GM12878 (cell line): Measurements from ENCODE around the gene MYO1E. TPM values are rescaled to one million over a fixed set of nuclear protein-coding genes. Genes with fewer than 3 reads are reported as not detected.

Source experiments
- ATAC-seq: fragments of 200-7000 bp; cut with Tn5 transposase; 3 replicates; pipeline ENCODE4 v1.9.1; 2020; ENCODE audit warnings: mild to moderate bottlenecking, moderate library complexity
- BruUV-seq: library from RNA; stranded (reverse); fragments of 400-500 nt; replicated peaks from 2 replicates; lab custom pipeline; 2021; lab: Mats Ljungman, UMichigan
- CTCF ChIA-PET: fragments of 300-600 bp; sonication (Branson Sonifier 250); formaldehyde crosslinking; extraction: SDS; loops from one replicate; lab custom pipeline; 2021; ENCODE audit warnings: inconsistent platforms; lab: Yijun Ruan, JAX
- POLR2A ChIA-PET: fragments of 350-600 bp; formaldehyde crosslinking; extraction: SDS; loops from one replicate; lab custom pipeline; 2021; ENCODE audit warnings: inconsistent platforms; lab: Charles Lee
- RAD21 ChIA-PET: fragments of 300-600 bp; sonication (Branson Sonifier 250); formaldehyde crosslinking; loops from one replicate; lab custom pipeline; 2023; ENCODE audit warnings: antibody characterized with exemption; ENCODE audit not compliant: unreplicated experiment; lab: Charles Lee
- SMC1A ChIA-PET: fragments of 300-600 bp; sonication (Branson Sonifier 250); formaldehyde crosslinking; loops from one replicate; lab custom pipeline; 2023; ENCODE audit not compliant: unreplicated experiment, uncharacterized antibody; lab: Charles Lee
- DNase-seq: peaks from one replicate; pipeline ENCODE4 v3.0.0-alpha.2; 2011; ENCODE audit warnings: low read depth, low spot score
- FAIRE-seq: peaks from 3 replicates; lab custom pipeline; 2011; peaks lifted over from hg19 to GRCh38; lab: Jason Lieb, UNC
- H2AFZ ChIP-seq: 2 replicates; pipeline ENCODE4 v1.6.0; 2011; ENCODE audit warnings: low read depth, low read length, control low read depth; ENCODE audit not compliant: control insufficient read depth
- H3K27ac ChIP-seq: 2 replicates; pipeline ENCODE4 v1.5.1; 2011; ENCODE audit warnings: control low read depth; ENCODE audit not compliant: control insufficient read depth, insufficient read depth
- H3K27me3 ChIP-seq, 2 experiments: replicated peaks in 1 of 2; 2 replicates each; pipeline versions ENCODE4 v1.6.0 to v1.6.1; 2011; ENCODE audit warnings: low read length in 1 of 2; ENCODE audit not compliant: control insufficient read depth in 2 of 2, insufficient read depth in 2 of 2
- H3K36me3 ChIP-seq, 2 experiments: 2 replicates each; pipeline ENCODE4 v1.5.1; 2011; ENCODE audit warnings: low read length in 1 of 2; ENCODE audit not compliant: control insufficient read depth in 2 of 2, insufficient read depth in 2 of 2
- H3K4me1 ChIP-seq: 2 replicates; pipeline ENCODE4 v1.6.1; 2011; ENCODE audit warnings: mild to moderate bottlenecking, low read length, moderate library complexity, mixed read lengths; ENCODE audit not compliant: control insufficient read depth, insufficient read depth
- H3K4me2 ChIP-seq: 2 replicates; pipeline ENCODE4 v1.6.0; 2011; ENCODE audit warnings: control low read depth; ENCODE audit not compliant: control insufficient read depth, insufficient read depth
- H3K4me3 ChIP-seq: fragments of 200-600 bp; sonication (generic); 2 replicates; pipeline ENCODE4 v1.5.1; 2016
- H3K79me2 ChIP-seq: 2 replicates; pipeline ENCODE4 v1.6.0; 2011; ENCODE audit warnings: low read length; ENCODE audit not compliant: control insufficient read depth, insufficient read depth
- H3K9ac ChIP-seq: 2 replicates; pipeline ENCODE4 v1.8.0; 2011; ENCODE audit warnings: low read length, control low read depth, mixed read lengths; ENCODE audit not compliant: control insufficient read depth, insufficient read depth
- H3K9me3 ChIP-seq: replicated peaks from 3 replicates; pipeline ENCODE4 v1.5.1; 2011; ENCODE audit warnings: mild to moderate bottlenecking, low read length; ENCODE audit not compliant: control insufficient read depth, insufficient read depth
- H4K20me1 ChIP-seq: 2 replicates; pipeline ENCODE4 v1.6.0; 2011; ENCODE audit not compliant: control insufficient read depth, insufficient read depth
- ATF2 ChIP-seq: IDR thresholded peaks from 2 replicates; pipeline ENCODE4 v1.6.1; 2012; ENCODE audit warnings: low read length, inconsistent platforms
- BRCA1 ChIP-seq: IDR thresholded peaks from 2 replicates; pipeline ENCODE4 v1.6.1; 2011; ENCODE audit warnings: low read depth, low read length, improper control_type of control experiment
- CEBPZ ChIP-seq: fragments of 150-350 bp; IDR thresholded peaks from 2 replicates; pipeline ENCODE4 v1.6.1; 2016; ENCODE audit warnings: low read depth, low read length
- E4F1 ChIP-seq: fragments of 450-650 bp; IDR thresholded peaks from 2 replicates; pipeline ENCODE4 v1.6.1; 2018; ENCODE audit warnings: borderline replicate concordance, mild to moderate bottlenecking; ENCODE audit not compliant: partially characterized antibody
- EGR1 ChIP-seq, 2 experiments: IDR thresholded peaks; 1 replicate in 1 of 2; 2 replicates in 1 of 2; pipeline ENCODE4 v1.6.1; 2011 to 2012; ENCODE audit warnings: low read depth in 2 of 2, low read length in 2 of 2, borderline replicate concordance in 1 of 2, mild to moderate bottlenecking in 1 of 2, moderate library complexity in 1 of 2
- FOXM1 ChIP-seq: IDR thresholded peaks from 2 replicates; pipeline ENCODE4 v1.6.1; 2012; ENCODE audit warnings: low read depth, mild to moderate bottlenecking, inconsistent platforms, low read length, moderate library complexity
- JUNB ChIP-seq: IDR thresholded peaks from 2 replicates; pipeline ENCODE4 v1.6.1; 2016; ENCODE audit warnings: antibody characterized with exemption, mild to moderate bottlenecking
- POU2F2 ChIP-seq: IDR thresholded peaks from 3 replicates; pipeline ENCODE4 v1.6.1; 2011; ENCODE audit warnings: low read depth, mild to moderate bottlenecking, low read length, borderline replicate concordance
- RAD51 ChIP-seq: fragments of 450-650 bp; IDR thresholded peaks from 2 replicates; pipeline ENCODE4 v1.6.1; 2016; ENCODE audit warnings: moderate library complexity, mild to moderate bottlenecking, inconsistent platforms
- RELB ChIP-seq: fragments of 450-650 bp; IDR thresholded peaks from 2 replicates; pipeline ENCODE4 v1.6.1; 2017; ENCODE audit warnings: low read depth, mild to moderate bottlenecking, moderate library complexity
- TBL1XR1 ChIP-seq: IDR thresholded peaks from 2 replicates; pipeline ENCODE4 v1.6.1; 2012; ENCODE audit warnings: low read depth, low read length, improper control_type of control experiment
- WGBS: methylation state at CpG from one replicate; pipeline ENCODE4 v1.1.6; 2016; ENCODE audit warnings: low lambda C conversion rate; ENCODE audit not compliant: insufficient replicate concordance, insufficient coverage; ENCODE audit errors: missing lambda C conversion rate; 5-methylcytosine and 5-hydroxymethylcytosine counted together
- in situ Hi-C: fragments of 300-500 bp; cut with MboI; formaldehyde crosslinking; loops from 9 replicates; pipeline ENCODE4 v1.14.3; 2018; ENCODE audit warnings: mixed read lengths
- intact Hi-C: fragments of 100-400 bp; cut with micrococcal nuclease; formaldehyde crosslinking; loops from one replicate; pipeline ENCODE4 v1.14.2; 2022; ENCODE audit not compliant: unreplicated experiment
- polyA plus RNA-seq, 11 experiments: library from polyadenylated mRNA; depleted of rRNA in 4 of 11; unstranded in 6 of 11; stranded (reverse) in 5 of 11; fragments of >200 nt; fragmentation: Nextera tagmentation in 4 of 11; fragmentation: Illumina TruSeq in 1 of 11; extraction: Ambion mirVana in 4 of 11; extraction: Trizol in 1 of 11; gene quantifications; 1 replicate in 1 of 11; 2 replicates in 10 of 11; pipeline versions ENCODE4 v1.2.1 to v1.2.3, GENCODE V29; 2011 to 2016; ENCODE audit warnings: inconsistent platforms in 2 of 11, missing spikeins in 2 of 11, low read depth in 1 of 11
- total RNA-seq, 4 experiments: library from RNA; depleted of rRNA in 3 of 4; stranded (reverse); fragments of >200 nt in 3 of 4; fragmentation: Illumina TruSeq in 1 of 4; extraction: Trizol in 1 of 4; gene quantifications; 2 replicates each; pipeline versions ENCODE4 v1.2.1 to v1.2.3, GENCODE V29; 2013 to 2021

MYO1E gene
- total and polyA plus RNA-seq, 10 of the 15 experiments (the other 5 are each of a cell fraction or from before 2014, with no cell fraction given): 10.3 to 266 (median 64.9) TPM

GRCh38 chr15:59380902-59381610 lies 8.4 kb upstream of the MYO1E start (continued):
- TF ChIP-seq CEBPZ: no peak
- no peak for TF ChIP-seq BRCA1
- TF ChIP-seq JUNB: no peak
- no peak for TF ChIP-seq ATF2
- TF ChIP-seq POU2F2: no peak
- TF ChIP-seq TBL1XR1: no peak

GRCh38 chr15:59379531-59379930 lies 6.9 kb upstream of the MYO1E start:
- peaks cover 9% of the 10 kb centered on the region for H3K4me1 ChIP-seq
- FAIRE-seq: no peak
- H3K9me3 ChIP-seq: no peaks in the 10 kb centered on the region
- H3K4me2 ChIP-seq: no peak overlapping the region
- RAD21 ChIA-PET: interaction anchor here (5.9 kb wide), 1 partner anchor 32 kb away, joined by 65 read pairs; no protein-coding TSS in a partner anchor
- no peak for ATAC-seq
- no peaks in the 10 kb centered on the region for H4K20me1 ChIP-seq
- 50% methylated on average over 1 of the region's 1 CpG for WGBS
- no peak overlapping the region for H3K4me3 ChIP-seq
- peaks cover 7% of the 10 kb centered on the region for H3K79me2 ChIP-seq
- no peaks in the 10 kb centered on the region for H3K36me3 ChIP-seq
- in situ Hi-C loops (loop anchor here (5.0 kb wide), 1 partner anchor 113 kb away; no protein-coding TSS in a partner anchor), intact Hi-C loops (no loop called here)
- DNase-seq: no peak
- no peaks in the 10 kb centered on the region for H3K27me3 ChIP-seq
- SMC1A ChIA-PET: interaction anchor here (1.2 to 5.3 kb wide), 3 partner anchors 32 to 113 kb away, joined by 4 to 56 read pairs (median 4); no protein-coding TSS in a partner anchor
- CTCF ChIA-PET: interaction anchor here (1.0 to 4.8 kb wide), 3 partner anchors 32 to 154 kb away, joined by 4 to 49 read pairs (median 4); no protein-coding TSS in a partner anchor
- POLR2A ChIA-PET: no interaction called here
- no peak overlapping the region for H2AFZ ChIP-seq
- no peak overlapping the region for H3K9ac ChIP-seq
- no TSS peak for BruUV-seq
- no peak overlapping the region for H3K27ac ChIP-seq
- no peak for TF ChIP-seq EGR1 (IDR thresholded peaks at IDR 0.05; ENCODE audit: borderline replicate concordance in 1 of 2, low read depth in 2 of 2, low read length in 2 of 2)
- TF ChIP-seq RAD51: no peak
- TF ChIP-seq FOXM1: no peak
- no peak for TF ChIP-seq E4F1
- TF ChIP-seq RELB: no peak
